Middle frontal gyrus (tissue), 1 donor: Measurements from ENCODE around the gene FAM149B1.

ENCODE experiments used
- DNase-seq: peaks from one replicate; pipeline ENCODE4 v3.0.0-alpha.2; 2015; ENCODE audit warnings: low spot score; ENCODE audit errors: extremely low spot score

Gene FAM149B1

GRCh38 chr10:73174148-73174925 is 6.4 kb downstream of the FAM149B1 start:
- no peak for DNase-seq

- DNase-seq = no peak
Measured at GRCh38 chr10:73182568-73182967, 14.6 kb downstream of the FAM149B1 start.

GRCh38 chr10:73183667-73184281 is 15.9 kb downstream of the FAM149B1 start:
- no peak for DNase-seq

- no peak for DNase-seq
Measured at GRCh38 chr10:73186266-73186665, 18.3 kb downstream of the FAM149B1 start.

GRCh38 chr10:73190188-73190587 is 22.3 kb downstream of the FAM149B1 start:
- DNase-seq = no peak

GRCh38 chr10:73205081-73205480 is 37.2 kb downstream of the FAM149B1 start:
- DNase-seq = no peak

- DNase-seq = no peak
Measured at GRCh38 chr10:73205890-73206289, 38.0 kb downstream of the FAM149B1 start.

GRCh38 chr10:73206385-73206784 is 38.5 kb downstream of the FAM149B1 start:
- no peak for DNase-seq

- DNase-seq = no peak
Measured at GRCh38 chr10:73207883-73208282, 40.0 kb downstream of the FAM149B1 start.

- no peak for DNase-seq
Measured at GRCh38 chr10:73209705-73210104, 41.8 kb downstream of the FAM149B1 start.

- DNase-seq = no peak
Measured at GRCh38 chr10:73210395-73211105, 42.6 kb downstream of the FAM149B1 start.

- DNase-seq = no peak
Measured at GRCh38 chr10:73211106-73211811, 43.3 kb downstream of the FAM149B1 start.

GRCh38 chr10:73215749-73216148 is 47.8 kb downstream of the FAM149B1 start:
- DNase-seq = no peak

GRCh38 chr10:73217628-73218027 is 49.7 kb downstream of the FAM149B1 start:
- DNase-seq = no peak

GRCh38 chr10:73218431-73219191 is 50.7 kb downstream of the FAM149B1 start:
- no peak for DNase-seq

GRCh38 chr10:73219384-73219783 is 51.5 kb downstream of the FAM149B1 start:
- DNase-seq = no peak

- DNase-seq = no peak
Measured at GRCh38 chr10:73220989-73221388, 53.1 kb downstream of the FAM149B1 start.

GRCh38 chr10:73225518-73225917 is 57.6 kb downstream of the FAM149B1 start:
- no peak for DNase-seq

- no peak for DNase-seq
Measured at GRCh38 chr10:73226663-73227062, 58.7 kb downstream of the FAM149B1 start.

- DNase-seq = no peak
Measured at GRCh38 chr10:73228247-73228646, 60.3 kb downstream of the FAM149B1 start.

GRCh38 chr10:73229567-73229966 is 61.6 kb downstream of the FAM149B1 start:
- no peak for DNase-seq
